Spleen (tissue), 7 donors: ENCODE data around the gene GPR3.

Experiments
- POLR2A ChIP-seq, 3 donors: fragments of 450-650 bp; IDR thresholded peaks; one replicate each; pipeline ENCODE4 v1.5.1; 2017; ENCODE audit warnings: antibody characterized with exemption in 3 of 3, mild to moderate bottlenecking in 1 of 3
- TF ChIP-seq, protein P1 (sequence below), 11 experiments: fragments of 200-600 bp in 7 of 11; fragments of 450-650 bp in 4 of 11; sonication (generic) in 4 of 11; IDR thresholded peaks in 8 of 11; conservative IDR thresholded peaks in 3 of 11; 1 replicate in 7 of 11; 2 replicates in 4 of 11; pipeline versions ENCODE4 v1.4.0 to v1.8.0; 2016 to 2021; ENCODE audit warnings: antibody characterized with exemption in 11 of 11, inconsistent platforms in 4 of 11, mild to moderate bottlenecking in 1 of 11
- donor health status: DM: no; HTN: no; CAD: no; lungs with moderate emphysema.
- donor health status: DM: no; HTN: no; CAD: no.
- donor health status: DM: no; HTN: no; CAD: no.

DNA sequence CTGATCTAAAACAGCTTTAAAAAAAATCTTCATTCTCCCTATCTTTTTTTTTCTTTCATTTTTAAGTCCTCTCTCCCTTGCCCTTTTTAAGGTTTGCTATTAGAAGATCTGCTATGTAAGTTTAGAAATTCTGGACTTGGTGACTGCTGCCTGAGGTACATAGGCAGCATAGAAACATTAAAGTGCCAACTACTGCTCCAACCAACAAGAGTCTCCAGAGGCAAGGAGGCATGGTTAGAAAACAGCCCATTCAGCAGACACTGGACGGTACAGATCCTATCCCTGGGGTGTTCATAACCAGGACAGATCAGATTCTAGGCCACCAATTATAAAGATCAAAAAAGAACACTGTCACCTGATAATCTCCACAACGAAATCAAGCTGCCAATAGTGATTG is 36.6 kb downstream of the GPR3 start:
- no peak for TF ChIP-seq POLR2A (IDR thresholded peaks at IDR 0.05)
- TF ChIP-seq, protein P1, sequence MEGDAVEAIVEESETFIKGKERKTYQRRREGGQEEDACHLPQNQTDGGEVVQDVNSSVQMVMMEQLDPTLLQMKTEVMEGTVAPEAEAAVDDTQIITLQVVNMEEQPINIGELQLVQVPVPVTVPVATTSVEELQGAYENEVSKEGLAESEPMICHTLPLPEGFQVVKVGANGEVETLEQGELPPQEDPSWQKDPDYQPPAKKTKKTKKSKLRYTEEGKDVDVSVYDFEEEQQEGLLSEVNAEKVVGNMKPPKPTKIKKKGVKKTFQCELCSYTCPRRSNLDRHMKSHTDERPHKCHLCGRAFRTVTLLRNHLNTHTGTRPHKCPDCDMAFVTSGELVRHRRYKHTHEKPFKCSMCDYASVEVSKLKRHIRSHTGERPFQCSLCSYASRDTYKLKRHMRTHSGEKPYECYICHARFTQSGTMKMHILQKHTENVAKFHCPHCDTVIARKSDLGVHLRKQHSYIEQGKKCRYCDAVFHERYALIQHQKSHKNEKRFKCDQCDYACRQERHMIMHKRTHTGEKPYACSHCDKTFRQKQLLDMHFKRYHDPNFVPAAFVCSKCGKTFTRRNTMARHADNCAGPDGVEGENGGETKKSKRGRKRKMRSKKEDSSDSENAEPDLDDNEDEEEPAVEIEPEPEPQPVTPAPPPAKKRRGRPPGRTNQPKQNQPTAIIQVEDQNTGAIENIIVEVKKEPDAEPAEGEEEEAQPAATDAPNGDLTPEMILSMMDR (IDR thresholded peaks at IDR 0.05 in 8 of 11, conservative IDR thresholded peaks at IDR 0.05 in 3 of 11) = no peak
